Stomach (tissue), 4 donors: Measurements from ENCODE around the gene SIVA1.

Experiments
- POLR2A ChIP-seq, 4 donors: fragments of 450-650 bp; IDR thresholded peaks; one replicate each; pipeline ENCODE4 v1.6.1; 2016; ENCODE audit warnings: antibody characterized with exemption in 4 of 4, control low read depth in 2 of 4, mild to moderate bottlenecking in 1 of 4, moderate library complexity in 1 of 4
- POLR2AphosphoS5 ChIP-seq, 3 donors: sonication (generic); formaldehyde crosslinking; IDR thresholded peaks; one replicate each; pipeline ENCODE4 v1.6.1; 2016; ENCODE audit warnings: antibody characterized with exemption in 3 of 3
- TF ChIP-seq, protein P1 (sequence below), 7 experiments: fragments of 450-650 bp in 4 of 7; fragments of 200-600 bp in 3 of 7; sonication (generic) in 3 of 7; IDR thresholded peaks; one replicate each; pipeline ENCODE4 v1.5.1; 2016 to 2019; ENCODE audit warnings: antibody characterized with exemption in 7 of 7, control low read depth in 2 of 7, mild to moderate bottlenecking in 1 of 7

DNA sequence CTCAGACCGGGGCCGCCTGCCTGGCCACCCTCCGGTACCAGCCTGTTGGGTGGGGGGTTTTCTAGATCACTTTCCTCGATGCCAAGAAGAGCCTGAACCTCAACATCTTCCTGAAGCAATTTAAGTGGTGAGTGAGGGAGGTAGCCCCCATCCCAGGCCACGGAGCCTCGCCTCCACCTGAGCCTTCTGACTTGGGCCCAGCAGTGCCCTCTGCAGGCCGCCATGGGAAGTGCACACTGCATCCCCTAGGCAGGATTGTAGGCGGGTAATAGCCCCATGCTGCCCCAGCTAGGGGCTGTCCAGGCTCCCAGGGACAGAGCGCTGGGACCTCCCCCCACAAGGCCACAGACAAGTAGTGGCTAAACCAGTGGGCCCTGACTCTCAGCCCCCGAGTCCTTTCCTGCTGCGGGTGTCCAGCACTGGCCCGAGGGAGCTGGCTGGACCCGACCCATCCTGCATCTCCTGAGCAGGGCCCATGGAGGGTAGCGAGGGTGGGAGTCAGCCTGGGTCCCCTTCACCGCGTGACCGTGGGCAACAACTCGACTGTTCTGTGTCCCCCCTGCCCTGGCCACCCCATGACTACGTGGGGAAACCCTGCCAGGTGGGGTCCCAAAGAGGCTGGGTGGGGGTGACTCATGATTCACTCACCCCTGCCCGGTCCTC lies 44.2 kb upstream of the SIVA1 start:
- TF ChIP-seq, protein P1, sequence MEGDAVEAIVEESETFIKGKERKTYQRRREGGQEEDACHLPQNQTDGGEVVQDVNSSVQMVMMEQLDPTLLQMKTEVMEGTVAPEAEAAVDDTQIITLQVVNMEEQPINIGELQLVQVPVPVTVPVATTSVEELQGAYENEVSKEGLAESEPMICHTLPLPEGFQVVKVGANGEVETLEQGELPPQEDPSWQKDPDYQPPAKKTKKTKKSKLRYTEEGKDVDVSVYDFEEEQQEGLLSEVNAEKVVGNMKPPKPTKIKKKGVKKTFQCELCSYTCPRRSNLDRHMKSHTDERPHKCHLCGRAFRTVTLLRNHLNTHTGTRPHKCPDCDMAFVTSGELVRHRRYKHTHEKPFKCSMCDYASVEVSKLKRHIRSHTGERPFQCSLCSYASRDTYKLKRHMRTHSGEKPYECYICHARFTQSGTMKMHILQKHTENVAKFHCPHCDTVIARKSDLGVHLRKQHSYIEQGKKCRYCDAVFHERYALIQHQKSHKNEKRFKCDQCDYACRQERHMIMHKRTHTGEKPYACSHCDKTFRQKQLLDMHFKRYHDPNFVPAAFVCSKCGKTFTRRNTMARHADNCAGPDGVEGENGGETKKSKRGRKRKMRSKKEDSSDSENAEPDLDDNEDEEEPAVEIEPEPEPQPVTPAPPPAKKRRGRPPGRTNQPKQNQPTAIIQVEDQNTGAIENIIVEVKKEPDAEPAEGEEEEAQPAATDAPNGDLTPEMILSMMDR (IDR thresholded peaks at IDR 0.05) = peak in 6 of 7 experiments; percentile 64 to 99 (median 98)
- TF ChIP-seq POLR2A (IDR thresholded peaks at IDR 0.05) = no peak
- TF ChIP-seq POLR2AphosphoS5 (IDR thresholded peaks at IDR 0.05) = peak in 1 of 3 donors; percentile 43
